Measurements from ENCODE around the gene FAM72B.
"Not testable (repeated sequence)": the region's sequence is repeated elsewhere in the genome, so short reads cannot be mapped to it uniquely, and the experiment has no call there.

Gene FAM72B

DNA sequence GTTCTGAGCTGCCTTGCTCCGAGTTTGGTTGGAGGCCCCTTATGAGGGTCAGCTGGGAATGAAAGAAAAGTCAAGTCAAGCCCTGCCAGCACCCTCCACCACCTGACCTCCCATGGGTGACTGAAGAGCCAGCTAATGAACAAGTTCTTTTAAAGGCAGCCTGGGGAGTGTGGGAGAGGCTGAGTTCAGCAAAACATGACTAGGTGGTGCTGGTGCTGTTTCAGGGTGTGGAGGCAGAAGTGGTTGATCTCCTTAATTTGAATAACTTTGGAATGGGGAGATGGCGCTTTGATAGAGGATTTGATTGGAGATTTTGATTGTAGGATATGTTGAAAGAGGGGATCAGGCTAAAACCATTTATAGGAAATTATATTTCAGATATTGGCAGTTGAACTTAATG, 23.2 kb upstream of the FAM72B start:
- H3K27me3 Mint-ChIP-seq (ENCODE audit: low read depth): not testable (repeated sequence)

DNA sequence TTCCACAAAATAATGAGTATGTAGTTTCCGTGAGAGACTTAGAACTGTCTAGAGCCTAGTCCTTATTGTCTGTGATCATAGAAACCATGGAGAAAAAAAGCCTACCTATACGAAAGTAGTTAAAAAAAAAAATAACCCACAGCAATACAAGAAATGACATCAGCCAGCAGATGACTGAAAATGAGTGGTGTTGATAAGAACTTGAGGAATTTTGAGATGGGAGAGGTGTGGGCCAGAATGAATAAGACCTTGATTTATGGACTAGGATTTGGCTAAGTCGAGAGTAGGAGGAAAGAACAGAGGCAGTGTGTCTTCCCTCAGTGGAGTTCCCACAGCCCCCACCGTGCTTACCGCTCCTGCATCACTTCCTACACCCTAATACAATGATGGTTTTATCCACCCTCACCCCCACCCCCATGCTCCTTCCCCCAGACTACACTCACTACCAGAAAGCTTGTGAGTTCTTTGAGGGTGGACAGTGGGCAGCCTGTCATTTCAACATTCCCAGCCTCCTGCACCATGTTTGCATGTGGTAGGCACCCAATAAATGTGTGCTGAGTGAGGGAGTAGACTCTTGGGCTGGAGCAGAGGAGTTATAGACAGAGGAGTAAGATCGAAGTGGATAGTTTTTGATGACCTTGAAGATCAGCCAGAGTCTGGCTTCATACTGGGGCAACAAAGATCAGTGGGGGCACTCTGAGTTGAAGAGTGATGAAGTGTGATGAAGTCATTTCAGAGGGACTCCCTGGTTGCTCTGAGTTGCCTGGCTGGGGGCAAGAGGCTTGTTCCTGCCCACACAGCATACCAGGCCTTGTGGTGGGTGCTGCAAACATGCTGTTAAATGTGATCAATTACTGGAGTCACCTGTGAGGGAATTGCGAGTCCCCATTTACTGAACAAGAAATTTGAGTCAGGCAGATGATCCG, 21.9 kb upstream of the FAM72B start:
- not testable (repeated sequence) for H3K9me3 Mint-ChIP-seq; H3K4me1 Mint-ChIP-seq (ENCODE audit: low read depth)

More for the DNA sequence above, 23.2 kb upstream of the FAM72B start:
- not testable (repeated sequence) for H3K36me3 Mint-ChIP-seq (ENCODE audit: low read depth); H3K4me1 Mint-ChIP-seq (ENCODE audit: low read depth); H3K9me3 Mint-ChIP-seq; H3K4me3 Mint-ChIP-seq; H3K27ac Mint-ChIP-seq

DNA sequence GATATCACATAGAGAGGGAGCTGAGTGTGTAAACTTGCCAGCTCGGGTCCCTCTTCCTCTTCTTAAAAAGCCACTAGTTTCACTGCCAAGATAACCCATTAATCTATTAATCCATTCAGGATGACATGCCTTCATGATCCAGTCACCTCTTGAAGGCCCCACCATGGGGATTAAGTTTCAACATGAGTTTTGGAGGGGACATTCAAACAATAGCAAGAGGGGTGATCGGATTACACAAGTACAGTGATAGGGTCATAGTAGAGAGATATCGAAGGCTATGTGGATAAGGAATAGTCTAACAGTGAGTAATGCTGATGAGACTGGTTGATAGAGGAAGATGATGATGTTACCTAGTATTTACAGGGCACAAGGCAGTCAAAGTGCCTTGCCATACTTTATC, 18.8 kb upstream of the FAM72B start:
- H3K36me3 Mint-ChIP-seq (ENCODE audit: low read depth); H3K4me3 Mint-ChIP-seq; H3K4me1 Mint-ChIP-seq (ENCODE audit: low read depth); H3K27ac Mint-ChIP-seq; H3K9me3 Mint-ChIP-seq; H3K27me3 Mint-ChIP-seq (ENCODE audit: low read depth): not testable (repeated sequence)

More for the DNA sequence above, 21.9 kb upstream of the FAM72B start:
- not testable (repeated sequence) for H3K27me3 Mint-ChIP-seq (ENCODE audit: low read depth); H3K36me3 Mint-ChIP-seq (ENCODE audit: low read depth); H3K27ac Mint-ChIP-seq; H3K4me3 Mint-ChIP-seq

DNA sequence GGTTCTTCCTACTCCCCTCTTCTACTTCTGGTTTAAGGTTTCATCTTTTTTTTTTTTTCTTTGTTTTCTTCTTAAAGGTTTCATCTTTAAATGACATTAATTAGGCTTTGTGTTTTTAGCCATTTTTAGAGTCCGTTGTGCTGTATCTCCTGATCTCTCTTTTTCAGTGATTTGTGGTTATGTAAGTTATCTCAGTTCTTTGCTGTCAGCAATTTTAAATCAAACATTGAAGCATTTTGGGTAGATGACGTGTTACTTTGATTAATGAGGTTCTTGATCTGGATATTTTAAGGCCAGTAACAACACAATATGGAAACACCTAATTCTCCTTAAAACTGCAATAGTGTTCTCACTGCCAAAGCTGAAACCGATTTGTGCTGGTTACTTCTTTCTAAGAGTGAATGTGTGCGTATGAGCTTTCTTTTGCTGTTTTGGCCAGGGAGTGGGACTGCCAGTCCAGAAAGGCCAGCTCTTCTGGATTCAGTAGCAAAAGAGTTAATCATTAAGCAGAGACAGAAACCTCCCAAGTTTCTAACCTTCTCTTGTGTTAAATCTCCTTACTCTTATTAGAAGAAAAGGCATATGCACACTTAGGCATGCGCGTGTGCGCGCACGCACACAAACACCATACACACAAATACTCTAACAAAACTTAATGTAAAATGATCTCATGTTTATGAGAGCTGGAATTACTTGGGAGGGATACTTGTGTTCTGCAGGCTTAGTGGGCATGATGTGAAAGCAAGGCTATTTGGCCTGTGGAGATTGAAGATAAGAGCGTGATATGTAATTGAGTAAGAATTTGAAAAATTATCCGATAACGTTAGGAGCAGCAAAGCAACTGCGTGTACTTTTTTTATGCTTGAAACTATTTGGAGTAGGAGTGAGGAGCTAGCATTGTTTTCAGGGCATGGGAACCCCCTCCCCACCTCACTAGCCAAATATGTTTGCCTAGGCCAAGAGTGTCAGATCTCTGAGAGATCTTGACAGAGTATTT, 17.1 kb upstream of the FAM72B start:
- not testable (repeated sequence) for H3K9me3 Mint-ChIP-seq; H3K36me3 Mint-ChIP-seq (ENCODE audit: low read depth); H3K4me1 Mint-ChIP-seq (ENCODE audit: low read depth); H3K27me3 Mint-ChIP-seq (ENCODE audit: low read depth); H3K4me3 Mint-ChIP-seq; H3K27ac Mint-ChIP-seq

DNA sequence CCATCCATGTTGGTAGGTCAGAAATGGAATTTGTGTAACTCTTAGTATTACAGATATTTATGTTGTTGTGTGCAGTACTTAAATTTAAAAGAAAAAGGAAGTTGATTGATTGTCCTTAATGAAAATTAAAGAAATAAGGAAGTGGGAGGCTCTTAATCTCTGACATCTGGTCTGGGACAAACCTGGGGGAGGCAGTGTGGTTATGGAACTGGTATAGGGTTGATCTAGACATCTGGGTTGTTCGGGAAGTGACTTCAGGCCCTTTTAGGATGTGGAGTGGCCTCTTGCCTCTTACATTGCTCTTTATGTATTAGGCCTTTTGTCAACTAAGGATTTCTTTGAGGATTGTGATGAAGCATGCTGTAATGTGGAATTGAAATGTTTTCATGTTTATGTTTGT, 16.1 kb upstream of the FAM72B start:
- H3K9me3 Mint-ChIP-seq; H3K36me3 Mint-ChIP-seq (ENCODE audit: low read depth); H3K4me3 Mint-ChIP-seq; H3K4me1 Mint-ChIP-seq (ENCODE audit: low read depth); H3K27me3 Mint-ChIP-seq (ENCODE audit: low read depth); H3K27ac Mint-ChIP-seq: not testable (repeated sequence)

DNA sequence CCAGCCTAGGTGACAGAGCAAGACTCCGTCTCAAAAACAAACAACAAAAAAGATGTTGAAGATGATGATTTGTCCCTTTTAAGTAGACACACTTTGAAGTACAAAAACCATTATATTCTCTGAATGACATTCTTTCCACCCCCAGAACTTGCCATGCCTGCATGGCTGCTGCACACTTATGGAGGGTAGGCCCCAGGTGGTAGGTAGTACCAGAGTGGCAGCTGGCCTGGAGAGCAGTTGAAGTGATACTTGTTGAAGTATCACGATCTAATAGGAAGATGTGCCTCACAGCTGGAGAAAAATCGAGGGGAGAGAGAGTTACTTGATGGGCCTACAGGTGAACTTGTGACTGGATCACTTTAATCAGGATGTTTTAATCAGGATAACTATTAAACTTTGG, 15.6 kb upstream of the FAM72B start:
- not testable (repeated sequence) for H3K27ac Mint-ChIP-seq; H3K36me3 Mint-ChIP-seq (ENCODE audit: low read depth); H3K9me3 Mint-ChIP-seq; H3K4me1 Mint-ChIP-seq (ENCODE audit: low read depth); H3K27me3 Mint-ChIP-seq (ENCODE audit: low read depth); H3K4me3 Mint-ChIP-seq

DNA sequence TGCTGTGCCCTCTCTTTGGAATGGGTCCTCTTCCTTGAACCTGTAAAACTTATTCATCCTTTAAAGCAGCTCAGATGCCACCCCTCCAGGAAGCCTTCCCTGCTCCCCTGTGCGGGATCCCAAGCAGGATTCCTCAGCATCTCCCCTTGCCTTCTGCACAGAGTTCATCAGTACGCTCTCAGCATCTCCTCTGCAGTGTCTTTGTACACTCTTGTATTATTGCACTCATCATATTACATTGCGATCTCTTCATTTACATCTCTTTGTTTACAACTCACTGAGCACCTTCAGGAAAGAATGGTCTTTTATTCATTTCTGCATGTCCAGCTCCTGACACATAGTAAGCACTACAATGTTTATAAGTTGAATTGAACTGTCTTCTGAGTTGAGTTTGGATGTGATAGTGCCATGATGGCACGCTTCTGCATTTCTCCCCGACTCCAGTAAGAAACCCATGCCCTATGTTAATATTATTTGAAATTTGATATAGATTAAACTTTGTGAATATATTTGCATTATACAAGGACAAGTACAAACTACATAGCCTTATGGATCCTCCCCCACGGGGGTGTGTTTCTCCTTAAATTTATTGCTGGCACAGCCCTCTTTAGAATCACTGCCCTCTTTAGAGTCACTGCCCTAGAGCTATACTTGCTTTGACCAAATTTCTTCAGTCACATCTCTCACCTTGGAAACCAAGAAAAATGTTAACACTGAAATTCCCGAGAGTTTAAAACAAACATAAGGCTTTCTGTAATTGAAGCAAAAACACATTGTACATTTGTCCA, 13.1 kb upstream of the FAM72B start:
- not testable (repeated sequence) for H3K27ac Mint-ChIP-seq; H3K4me1 Mint-ChIP-seq (ENCODE audit: low read depth); H3K36me3 Mint-ChIP-seq (ENCODE audit: low read depth); H3K4me3 Mint-ChIP-seq; H3K27me3 Mint-ChIP-seq (ENCODE audit: low read depth); H3K9me3 Mint-ChIP-seq

DNA sequence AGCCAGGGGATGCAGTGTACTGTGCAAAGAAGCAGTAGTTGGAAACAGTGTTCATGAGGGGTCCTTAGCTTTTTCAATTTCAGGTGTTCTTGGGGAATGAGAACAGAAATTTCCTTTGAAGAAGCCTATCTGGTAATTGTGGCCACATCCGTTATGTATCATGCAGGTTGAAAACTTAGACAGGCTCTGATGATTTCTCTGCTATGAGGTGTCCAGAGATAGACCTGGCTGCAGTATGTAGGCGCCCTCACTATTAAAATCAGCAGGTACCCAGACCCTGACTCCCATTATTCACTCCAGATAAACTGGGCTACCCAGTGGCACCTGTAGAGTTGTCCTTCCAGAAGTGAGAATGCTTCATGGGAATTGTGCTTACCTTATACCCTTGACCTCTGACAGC, 8.4 kb upstream of the FAM72B start:
- H3K9me3 Mint-ChIP-seq; H3K27ac Mint-ChIP-seq; H3K4me3 Mint-ChIP-seq; H3K36me3 Mint-ChIP-seq (ENCODE audit: low read depth); H3K4me1 Mint-ChIP-seq (ENCODE audit: low read depth); H3K27me3 Mint-ChIP-seq (ENCODE audit: low read depth): not testable (repeated sequence)

DNA sequence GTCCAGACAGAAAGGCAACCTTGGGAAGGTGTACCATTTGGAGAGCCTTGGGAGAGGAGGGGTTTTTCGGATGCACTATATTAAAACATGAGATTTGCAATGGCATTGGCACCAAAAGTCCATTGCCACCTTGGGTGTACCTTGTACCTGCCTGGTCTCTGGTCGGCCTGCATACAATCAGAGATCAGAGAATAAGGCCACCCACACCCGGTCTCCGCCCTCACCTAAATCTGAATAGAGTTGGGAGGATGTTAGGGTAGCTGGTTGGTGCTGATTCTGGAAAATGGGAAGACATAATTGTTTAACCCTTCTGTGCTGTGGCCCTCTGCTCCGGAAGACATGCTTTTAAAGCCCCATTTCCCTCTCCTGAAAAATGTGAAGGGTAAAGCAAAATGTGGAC, 3.8 kb upstream of the FAM72B start:
- H3K4me3 Mint-ChIP-seq: peak overlapping the region; percentile 71

DNA sequence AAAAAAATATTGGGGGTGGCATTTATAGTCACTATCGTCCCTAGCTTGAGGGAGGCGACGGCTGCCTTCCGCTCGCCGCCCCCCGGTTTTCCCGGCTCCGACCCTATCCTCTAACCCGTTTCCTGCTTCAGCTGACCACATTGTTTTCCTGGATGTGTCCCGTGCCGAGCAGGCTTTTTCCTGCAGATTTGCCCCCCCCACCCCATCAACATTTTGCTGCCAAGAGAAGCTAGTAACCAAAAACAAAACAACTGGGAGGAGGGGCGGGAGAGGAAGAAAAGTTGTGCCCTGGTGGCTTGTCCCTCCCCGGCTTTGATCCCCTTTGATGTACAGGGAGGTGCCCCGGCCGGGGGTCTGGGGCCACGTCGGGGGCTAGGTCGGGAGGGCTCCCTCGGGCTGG, 2.1 kb upstream of the FAM72B start:
- peak overlapping the region; percentile 79 for H3K27ac Mint-ChIP-seq

More for the DNA sequence above, 3.8 kb upstream of the FAM72B start:
- H3K4me1 Mint-ChIP-seq (ENCODE audit: low read depth); H3K27ac Mint-ChIP-seq; H3K9me3 Mint-ChIP-seq; H3K36me3 Mint-ChIP-seq (ENCODE audit: low read depth); H3K27me3 Mint-ChIP-seq (ENCODE audit: low read depth): not testable (repeated sequence)

DNA sequence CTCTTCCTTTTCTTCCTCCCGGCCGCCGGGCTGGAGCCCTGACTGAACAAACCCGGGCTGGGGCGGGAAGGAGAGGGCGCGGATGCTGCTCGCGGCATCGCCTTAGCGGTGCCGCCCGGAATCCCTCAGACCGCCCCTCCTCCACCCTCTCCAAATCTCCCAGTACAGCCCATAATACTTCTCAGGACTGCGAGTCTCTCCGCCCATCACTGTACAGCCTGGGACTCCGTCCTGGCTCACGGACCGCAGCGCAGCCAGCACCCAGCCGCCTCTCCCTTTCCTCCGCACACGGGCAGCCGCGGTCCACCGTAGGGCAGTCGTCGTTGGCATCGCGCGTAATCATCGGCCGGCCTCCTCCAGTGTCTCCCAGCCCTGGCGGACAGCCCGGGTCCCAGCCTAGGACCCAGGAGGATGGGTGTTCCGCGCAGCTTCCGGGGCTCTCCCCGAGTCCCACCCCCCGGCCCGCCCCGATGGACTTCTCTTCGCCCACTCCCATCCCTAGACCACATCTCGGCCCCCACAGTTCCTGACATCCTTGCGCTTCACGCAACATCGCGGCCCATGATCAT, 1.1 kb upstream of the FAM72B start:
- H3K27ac Mint-ChIP-seq; H3K9me3 Mint-ChIP-seq; H3K4me1 Mint-ChIP-seq (ENCODE audit: low read depth); H3K36me3 Mint-ChIP-seq (ENCODE audit: low read depth); H3K27me3 Mint-ChIP-seq (ENCODE audit: low read depth): not testable (repeated sequence)
- peak overlapping the region; percentile 89 for H3K4me3 Mint-ChIP-seq

More for the DNA sequence above, 2.1 kb upstream of the FAM72B start:
- not testable (repeated sequence) for H3K4me1 Mint-ChIP-seq (ENCODE audit: low read depth); H3K27me3 Mint-ChIP-seq (ENCODE audit: low read depth); H3K36me3 Mint-ChIP-seq (ENCODE audit: low read depth); H3K9me3 Mint-ChIP-seq
- H3K4me3 Mint-ChIP-seq: peak overlapping the region; percentile 91

DNA sequence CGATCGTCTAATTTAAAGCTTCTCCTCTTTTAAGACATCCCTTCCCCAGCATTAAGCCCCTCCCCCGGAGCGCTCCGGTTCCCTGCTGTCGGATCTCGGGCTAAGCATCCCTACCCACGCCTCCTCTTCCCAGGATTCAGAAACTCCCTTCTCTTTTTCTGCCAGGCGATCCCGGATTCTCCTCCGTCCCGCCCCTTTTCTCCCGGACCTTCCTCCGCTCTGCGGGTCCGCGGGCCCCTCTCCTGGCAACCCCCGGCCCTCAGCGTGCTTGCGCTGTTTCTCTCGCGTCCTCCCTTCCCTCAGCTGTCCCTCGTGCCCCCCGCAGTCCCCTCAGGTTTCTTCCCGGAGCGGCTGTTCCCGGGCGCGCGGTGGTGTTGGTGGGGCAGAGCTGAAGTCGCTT, 273 bp downstream of the FAM72B start:
- H3K27ac Mint-ChIP-seq; H3K9me3 Mint-ChIP-seq; H3K4me1 Mint-ChIP-seq (ENCODE audit: low read depth); H3K36me3 Mint-ChIP-seq (ENCODE audit: low read depth); H3K27me3 Mint-ChIP-seq (ENCODE audit: low read depth): not testable (repeated sequence)
- H3K4me3 Mint-ChIP-seq: peak overlapping the region; percentile 58

DNA sequence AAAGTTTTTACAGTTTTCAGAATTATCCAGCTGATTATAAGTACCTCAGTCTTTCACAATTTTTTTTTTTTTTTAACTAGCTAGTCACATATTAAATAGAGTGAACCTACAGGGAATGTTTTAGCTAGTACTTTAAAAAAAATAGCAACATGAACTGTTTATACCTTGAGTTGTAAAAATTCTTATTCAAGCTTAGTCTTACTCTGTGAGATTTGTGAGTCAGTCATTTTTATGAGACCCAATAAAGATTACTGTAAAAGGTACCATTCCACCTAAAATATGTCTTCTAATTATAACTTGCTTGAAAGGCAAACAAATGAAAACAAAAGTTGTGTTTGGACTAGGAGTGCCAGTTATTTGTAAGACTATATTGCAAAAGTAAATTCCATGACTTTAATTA, 5.9 kb downstream of the FAM72B start:
- H3K36me3 Mint-ChIP-seq (ENCODE audit: low read depth); H3K4me3 Mint-ChIP-seq; H3K27me3 Mint-ChIP-seq (ENCODE audit: low read depth); H3K9me3 Mint-ChIP-seq; H3K27ac Mint-ChIP-seq; H3K4me1 Mint-ChIP-seq (ENCODE audit: low read depth): not testable (repeated sequence)

DNA sequence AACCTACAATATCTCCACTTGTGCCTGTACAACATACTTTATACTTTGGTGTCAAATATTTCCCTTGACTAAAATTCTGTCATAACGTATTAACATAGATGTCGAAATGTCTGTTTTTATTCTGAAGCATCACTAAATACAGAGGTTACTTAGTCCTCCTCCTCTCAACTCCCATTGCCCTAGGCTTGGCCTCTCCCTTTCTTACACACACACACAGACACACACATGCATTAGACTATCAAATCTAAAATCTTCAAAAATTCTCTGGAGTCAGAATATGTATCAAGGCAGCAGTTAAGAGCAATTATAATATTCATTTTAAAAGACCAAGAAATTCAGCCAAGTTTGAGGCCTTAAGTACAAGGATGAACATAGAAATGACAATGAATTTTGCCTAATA, 7.5 kb downstream of the FAM72B start:
- H3K27ac Mint-ChIP-seq; H3K36me3 Mint-ChIP-seq (ENCODE audit: low read depth); H3K4me1 Mint-ChIP-seq (ENCODE audit: low read depth); H3K9me3 Mint-ChIP-seq; H3K4me3 Mint-ChIP-seq; H3K27me3 Mint-ChIP-seq (ENCODE audit: low read depth): not testable (repeated sequence)
